Osteocyte (in vitro differentiated cells): ENCODE data around the gene QSOX1. TPM values are rescaled to one million over a fixed set of nuclear protein-coding genes. Genes with fewer than 3 reads are reported as not detected.

Source experiments
- DNase-seq: peaks from one replicate; pipeline ENCODE4 v3.0.0; 2021; ENCODE audit warnings: mixed read lengths; ENCODE audit not compliant: unreplicated experiment; ENCODE audit errors: extremely low spot score
- H3K27ac Mint-ChIP-seq: one replicate; pipeline ENCODE4 v1.8.0; 2021; ENCODE audit warnings: mild to moderate bottlenecking, mixed read lengths; ENCODE audit not compliant: unreplicated experiment
- H3K27me3 Mint-ChIP-seq: one replicate; pipeline ENCODE4 v1.8.0; 2021; ENCODE audit warnings: mixed read lengths; ENCODE audit not compliant: unreplicated experiment
- H3K36me3 Mint-ChIP-seq: one replicate; pipeline ENCODE4 v1.8.0; 2021; ENCODE audit warnings: mixed read lengths; ENCODE audit not compliant: unreplicated experiment
- H3K4me1 Mint-ChIP-seq: one replicate; pipeline ENCODE4 v1.8.0; 2021; ENCODE audit warnings: mixed read lengths; ENCODE audit not compliant: unreplicated experiment
- H3K4me3 Mint-ChIP-seq: one replicate; pipeline ENCODE4 v1.8.0; 2021; ENCODE audit warnings: mild to moderate bottlenecking, moderate library complexity, mixed read lengths; ENCODE audit not compliant: unreplicated experiment
- H3K9me3 Mint-ChIP-seq: one replicate; pipeline ENCODE4 v1.8.0; 2021; ENCODE audit warnings: mixed read lengths; ENCODE audit not compliant: unreplicated experiment
- CTCF ChIP-seq: fragments of 200-600 bp; sonication (generic); IDR thresholded peaks from 2 replicates; pipeline ENCODE4 v1.5.0; 2021; ENCODE audit warnings: antibody characterized with exemption, mild to moderate bottlenecking, moderate library complexity
- total RNA-seq: library from RNA; stranded (reverse); gene quantifications from 2 replicates; pipeline ENCODE4 v1.2.1, GENCODE V29; 2021

The QSOX1 gene
- total RNA-seq, 1 donor from 2014 or later: 152 TPM

DNA sequence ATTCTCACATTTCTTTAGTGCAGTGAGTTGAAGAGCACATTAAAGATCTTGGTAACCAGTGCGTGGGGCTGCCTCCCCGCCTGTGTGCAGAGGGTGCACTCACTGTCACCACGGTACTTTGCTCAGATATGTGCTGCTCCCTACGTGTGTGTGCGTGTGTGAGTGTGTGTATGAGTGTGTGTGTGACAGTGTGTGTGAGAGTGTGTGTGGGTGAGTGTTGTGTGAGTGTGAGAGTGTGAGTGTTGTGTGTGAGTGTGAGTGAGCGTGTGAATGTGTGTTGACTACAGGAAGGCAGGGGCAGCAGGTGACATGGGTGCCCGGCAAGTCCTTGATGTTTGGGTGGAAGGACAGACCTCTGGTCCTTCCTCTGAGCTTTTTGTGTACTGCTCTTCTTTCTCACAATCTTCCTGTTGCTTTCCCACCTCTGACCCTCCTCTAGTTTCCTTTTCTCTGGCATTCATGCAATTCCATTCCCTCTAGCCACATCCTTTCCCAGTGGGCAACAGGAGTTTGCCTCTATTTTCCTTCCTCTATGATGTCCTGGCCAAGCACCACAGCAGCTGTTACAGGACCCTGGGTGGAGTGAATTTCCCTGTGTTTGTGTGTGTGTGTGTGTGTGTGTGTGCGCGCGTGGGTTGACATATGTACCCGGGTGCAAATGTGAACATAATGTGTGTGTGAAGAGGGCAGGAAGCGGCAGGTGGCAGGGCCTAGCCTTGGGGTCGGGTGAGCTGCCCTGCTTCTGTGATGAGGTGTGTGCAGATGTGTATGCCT lies 95.2 kb downstream of the QSOX1 start:
- TF ChIP-seq CTCF: no peak

DNA sequence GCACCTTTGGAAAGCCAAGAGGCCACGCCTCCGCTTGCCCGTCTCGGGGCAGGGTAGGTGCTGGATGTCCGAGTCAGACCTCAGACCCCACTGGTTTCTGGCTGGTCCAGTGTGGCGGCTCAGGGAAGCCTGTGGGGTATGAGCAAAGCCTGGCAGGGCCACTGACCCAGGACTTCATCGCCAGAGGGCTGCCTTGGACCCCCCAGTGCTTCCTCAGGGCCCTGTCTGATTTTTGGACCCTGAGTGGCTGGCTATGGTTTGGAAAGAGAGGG lies 95.8 kb downstream of the QSOX1 start:
- Mint-ChIP-seq H3K27ac (no peak overlapping the region), H3K9me3 (no peaks in the 10 kb centered on the region), H3K36me3 (no peaks in the 10 kb centered on the region), H3K4me3 (no peak overlapping the region), H3K4me1 (peaks cover 4% of the 10 kb centered on the region), H3K27me3 (no peaks in the 10 kb centered on the region)
- no peak for TF ChIP-seq CTCF
- DNase-seq: no peak

More for the DNA sequence above, 95.2 kb downstream of the QSOX1 start:
- no peaks in the 10 kb centered on the region for H3K36me3 Mint-ChIP-seq
- H3K9me3 Mint-ChIP-seq: no peaks in the 10 kb centered on the region
- DNase-seq: no peak
- H3K4me3 Mint-ChIP-seq: no peak overlapping the region
- no peaks in the 10 kb centered on the region for H3K27me3 Mint-ChIP-seq
- no peak overlapping the region for H3K27ac Mint-ChIP-seq
- H3K4me1 Mint-ChIP-seq: peaks cover 4% of the 10 kb centered on the region

DNA sequence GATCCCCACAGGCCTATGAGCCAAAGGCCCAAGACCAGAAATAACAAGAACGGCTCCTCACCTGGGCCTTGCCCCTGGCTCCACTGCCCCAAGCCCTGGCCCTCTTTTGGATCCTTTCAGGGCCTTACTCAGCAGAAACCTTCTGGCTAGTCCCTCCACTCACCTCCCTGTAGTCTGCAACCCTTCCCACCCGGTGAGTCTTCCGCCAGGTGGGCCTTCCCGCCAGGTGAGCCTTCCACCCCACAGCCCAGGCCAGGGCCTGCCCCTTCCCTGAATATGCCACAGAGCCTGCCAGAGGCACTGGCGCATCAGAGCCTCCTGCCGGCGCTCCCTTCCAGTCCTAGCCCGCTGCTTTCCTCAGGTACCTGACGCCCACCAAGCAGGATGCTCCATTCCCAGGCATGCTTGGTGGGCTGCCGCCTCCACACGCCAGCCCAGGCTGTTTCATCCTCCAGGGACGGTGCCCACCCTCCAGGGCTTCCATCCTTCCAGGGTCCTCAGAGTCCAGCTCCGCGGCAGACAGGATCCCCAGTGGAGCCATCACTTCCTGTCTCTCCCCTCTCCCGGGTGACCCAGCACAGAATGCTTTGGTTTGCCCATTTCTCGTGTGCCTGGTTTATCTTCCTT lies 96.3 kb downstream of the QSOX1 start:
- no peak for DNase-seq
- H3K27ac Mint-ChIP-seq: no peak overlapping the region
- no peaks in the 10 kb centered on the region for H3K36me3 Mint-ChIP-seq
- no peak for TF ChIP-seq CTCF
- H3K27me3 Mint-ChIP-seq: no peaks in the 10 kb centered on the region
- no peak overlapping the region for H3K4me3 Mint-ChIP-seq
- no peaks in the 10 kb centered on the region for H3K9me3 Mint-ChIP-seq
- H3K4me1 Mint-ChIP-seq: peaks cover 4% of the 10 kb centered on the region

DNA sequence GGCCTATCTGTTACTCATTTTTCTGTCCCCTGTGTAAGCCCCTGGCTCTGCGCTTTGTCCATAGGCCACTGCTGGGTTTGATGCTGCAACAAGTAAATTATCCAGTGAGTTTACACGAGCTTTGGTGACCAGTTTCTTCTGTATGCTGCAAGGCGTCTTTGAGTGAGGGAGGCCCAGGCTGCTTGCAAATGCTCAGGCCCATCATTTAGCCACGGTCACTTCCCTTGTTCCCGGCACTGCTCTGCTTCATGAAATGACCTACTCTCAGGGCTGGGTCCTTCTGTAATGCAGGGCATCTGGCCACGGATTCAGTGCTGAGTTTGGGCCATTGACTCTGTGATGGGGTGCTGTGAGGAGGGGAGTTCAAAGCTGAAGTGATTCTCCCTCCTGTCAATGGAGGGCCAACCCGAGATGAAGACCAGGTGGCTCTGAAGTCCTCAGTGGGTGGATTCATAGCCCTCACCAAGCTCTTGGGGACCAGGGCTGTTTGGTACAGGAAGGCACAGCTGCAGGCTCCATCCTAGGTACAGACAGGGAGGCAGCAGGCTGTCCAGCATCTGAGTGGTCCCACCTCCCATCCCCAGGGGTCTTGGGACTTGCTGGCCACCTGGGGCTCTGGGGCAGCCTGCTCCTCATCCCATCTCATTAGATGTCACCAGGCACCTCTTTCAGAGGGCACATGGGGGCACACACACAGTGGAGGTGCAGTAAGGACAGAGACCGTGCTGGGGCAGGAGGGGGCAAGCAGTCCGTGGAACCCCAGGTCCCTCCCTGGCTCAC lies 97.0 kb downstream of the QSOX1 start:
- H3K27me3 Mint-ChIP-seq: no peaks in the 10 kb centered on the region
- H3K9me3 Mint-ChIP-seq: no peaks in the 10 kb centered on the region
- no peaks in the 10 kb centered on the region for H3K36me3 Mint-ChIP-seq
- TF ChIP-seq CTCF: no peak
- H3K27ac Mint-ChIP-seq: no peak overlapping the region
- H3K4me1 Mint-ChIP-seq: peaks cover 4% of the 10 kb centered on the region
- DNase-seq: no peak
- no peak overlapping the region for H3K4me3 Mint-ChIP-seq
